Suppressor macrophage (primary cell): ENCODE data around the gene EML6.

Experiments
- DNase-seq, 4 experiments: peaks; one replicate each; pipeline ENCODE4 v3.0.0-alpha.2; 2020 to 2022

EML6 gene

GRCh38 chr2:54948120-54948519, 224.7 kb downstream of the EML6 start:
- no peak for DNase-seq

GRCh38 chr2:54949431-54949830, 226.0 kb downstream of the EML6 start:
- no peak for DNase-seq

- no peak for DNase-seq
Observed at GRCh38 chr2:54950811-54951210, 227.3 kb downstream of the EML6 start.

DNA sequence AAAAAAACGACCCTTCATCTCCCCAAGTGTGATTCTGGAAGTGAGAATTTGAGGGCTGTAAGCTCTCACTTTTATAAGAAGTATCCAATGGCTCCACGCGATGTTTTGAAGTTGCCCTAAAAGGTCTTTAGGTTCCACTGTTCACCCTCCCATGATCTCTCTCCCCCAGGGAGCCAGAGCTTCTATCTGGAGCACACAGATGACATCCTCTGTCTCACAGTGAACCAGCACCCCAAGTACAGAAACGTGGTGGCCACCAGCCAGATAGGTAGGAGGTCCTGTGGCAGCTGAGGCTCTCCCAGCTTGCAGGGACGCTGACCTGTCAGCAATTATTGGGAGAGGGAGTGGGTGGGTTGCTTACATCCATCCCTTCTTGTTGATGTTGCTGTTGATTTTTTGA, 229.0 kb downstream of the EML6 start:
- no peak for DNase-seq

DNA sequence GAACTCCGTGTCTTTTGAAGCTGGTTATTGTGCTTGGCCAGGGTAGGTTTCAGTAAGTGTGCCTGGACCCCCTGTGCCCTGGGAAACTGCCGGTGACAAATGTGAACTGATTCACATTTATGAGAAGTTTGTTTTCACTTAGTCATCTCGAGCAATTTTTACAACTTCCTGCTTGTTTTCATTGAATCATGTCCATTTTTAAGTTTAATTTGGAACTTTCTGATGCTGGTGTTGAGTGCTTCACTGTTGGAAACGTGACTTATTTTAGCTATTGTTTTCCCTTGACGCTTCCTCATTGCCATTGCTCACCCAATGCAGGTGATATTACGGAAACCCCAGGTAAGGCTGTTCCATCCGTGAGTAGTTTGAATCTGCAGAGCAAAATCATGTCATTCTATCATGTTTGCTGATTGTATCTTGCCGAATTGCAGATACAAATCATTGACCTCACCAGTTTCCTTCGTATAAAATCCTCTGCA, 229.6 kb downstream of the EML6 start:
- DNase-seq = peak in 1 of 4 experiments; percentile 38

DNA sequence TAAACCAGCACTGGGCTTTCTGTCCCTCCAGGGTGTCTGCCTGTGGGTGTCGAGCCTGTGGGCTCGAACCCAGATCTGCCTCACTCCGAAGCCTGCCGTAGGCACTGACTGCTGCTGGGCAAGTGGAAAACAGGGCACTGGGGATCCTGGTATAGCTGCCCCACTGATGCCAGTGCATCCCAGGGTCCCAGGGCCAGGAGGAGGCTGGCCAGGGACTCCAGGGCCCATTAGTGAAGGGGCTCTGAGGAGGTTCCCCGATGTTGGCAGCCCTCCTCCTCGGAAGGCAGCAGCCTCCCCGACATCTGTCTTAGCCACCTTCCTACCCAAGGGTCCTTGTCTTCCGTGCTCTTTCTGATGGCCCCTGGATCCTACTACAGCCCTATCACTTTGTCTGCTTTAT, 230.7 kb downstream of the EML6 start:
- no peak for DNase-seq

GRCh38 chr2:54954705-54955357, 231.4 kb downstream of the EML6 start:
- no peak for DNase-seq

DNA sequence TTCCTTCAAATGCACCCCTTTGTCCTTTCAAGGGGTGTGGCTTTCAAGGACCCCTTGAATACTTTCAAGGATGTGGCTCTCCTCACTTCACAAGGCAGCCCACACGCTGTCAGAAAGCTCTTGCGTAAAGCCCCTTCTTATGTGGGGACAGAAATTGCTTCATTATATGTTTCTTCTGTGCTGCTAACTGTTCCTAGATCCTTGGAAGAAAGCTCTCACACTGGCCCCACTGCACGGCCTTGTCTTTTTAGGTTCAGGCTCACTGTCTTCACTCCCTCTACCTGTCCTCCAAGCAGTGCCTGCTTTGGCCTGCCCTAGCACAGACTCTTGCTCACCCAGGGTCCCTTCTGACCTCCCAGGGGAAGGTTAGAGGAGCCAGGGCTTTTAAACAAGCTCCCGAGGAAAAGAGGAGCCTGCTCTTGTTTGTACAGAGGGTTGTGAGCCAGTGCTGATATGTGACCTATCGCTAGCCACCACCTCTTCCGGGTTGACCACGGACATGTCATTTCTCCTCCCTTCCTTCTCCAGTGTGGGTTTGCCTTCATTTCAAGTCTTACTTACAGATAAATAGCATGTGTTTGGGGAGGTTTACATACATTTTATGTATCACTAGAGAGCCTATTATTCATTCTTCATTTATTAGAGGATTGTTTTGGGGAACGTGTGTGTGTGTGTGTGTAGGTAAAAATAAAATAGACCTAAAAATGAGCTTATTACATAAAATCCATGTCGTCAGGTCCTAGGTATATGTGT, 232.1 kb downstream of the EML6 start:
- DNase-seq = peak in 1 of 4 experiments; percentile 31

- DNase-seq = no peak
Observed at GRCh38 chr2:54956111-54956627, 232.7 kb downstream of the EML6 start.

GRCh38 chr2:54957321-54957999, 234.0 kb downstream of the EML6 start:
- no peak for DNase-seq

GRCh38 chr2:54958717-54959371, 235.4 kb downstream of the EML6 start:
- peak; percentile 60 to 76 (median 70) for DNase-seq

DNA sequence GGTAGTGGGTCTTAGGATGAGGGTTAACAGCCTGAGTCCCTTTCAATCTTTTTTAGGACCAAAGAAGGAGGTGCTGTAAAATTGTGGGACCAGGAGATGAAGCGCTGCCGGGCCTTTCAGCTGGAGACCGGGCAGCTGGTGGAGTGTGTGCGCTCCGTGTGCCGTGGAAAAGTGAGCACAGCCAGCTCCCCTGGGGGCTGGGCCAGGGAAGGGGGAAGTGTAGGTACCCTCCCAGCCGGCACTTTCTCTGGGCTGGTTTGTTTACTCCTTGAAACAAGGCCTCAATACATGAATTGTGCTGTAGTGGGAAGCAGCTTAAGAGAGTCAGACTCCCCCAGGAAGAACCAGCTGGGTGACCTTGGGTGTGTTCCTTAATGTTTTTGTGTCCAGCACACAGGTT, 236.7 kb downstream of the EML6 start:
- DNase-seq = no peak

GRCh38 chr2:54962511-54962910, 239.0 kb downstream of the EML6 start:
- no peak for DNase-seq

GRCh38 chr2:54962935-54963440, 239.5 kb downstream of the EML6 start:
- DNase-seq = no peak

GRCh38 chr2:54963476-54963875, 240.0 kb downstream of the EML6 start:
- DNase-seq = no peak

GRCh38 chr2:54964271-54964670, 240.8 kb downstream of the EML6 start:
- no peak for DNase-seq

DNA sequence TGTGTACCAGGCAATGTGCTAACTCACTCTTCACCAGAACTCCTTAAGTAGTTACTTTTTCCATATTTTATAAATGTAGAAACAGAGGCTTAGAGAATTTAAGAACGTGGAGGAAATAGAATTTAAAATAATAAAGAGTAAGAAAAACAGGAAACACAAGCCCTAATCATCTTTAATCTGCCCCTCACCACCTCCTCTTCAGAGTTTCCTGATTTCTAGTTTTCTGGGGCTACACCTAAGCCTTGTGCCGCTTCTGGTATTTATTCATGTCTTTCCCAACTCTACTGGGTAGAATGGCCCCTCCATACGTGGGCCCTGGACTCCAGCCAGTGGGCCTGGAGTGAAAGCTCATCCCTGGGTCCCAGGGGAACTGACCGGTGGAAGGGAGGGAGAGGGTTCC, 241.4 kb downstream of the EML6 start:
- DNase-seq = no peak

DNA sequence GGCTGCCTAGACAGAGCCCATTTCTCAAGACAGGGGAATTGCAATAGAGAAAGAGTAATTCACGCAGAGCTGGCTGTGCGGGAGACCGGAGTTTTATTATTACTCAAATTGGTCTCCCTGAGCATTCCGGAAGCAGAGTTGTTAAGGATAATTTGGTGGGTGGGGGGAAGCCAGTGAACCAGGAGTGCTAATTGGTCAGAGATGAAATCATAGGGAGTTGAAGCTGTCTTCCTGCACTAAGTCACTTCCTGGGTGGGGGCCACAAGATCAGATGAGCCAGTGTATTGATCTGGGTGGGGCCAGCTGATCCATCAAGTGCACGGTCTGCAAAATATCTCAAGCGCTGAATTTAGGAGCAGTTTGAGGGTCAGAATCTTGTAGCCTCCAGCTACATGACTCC, 242.0 kb downstream of the EML6 start:
- no peak for DNase-seq

DNA sequence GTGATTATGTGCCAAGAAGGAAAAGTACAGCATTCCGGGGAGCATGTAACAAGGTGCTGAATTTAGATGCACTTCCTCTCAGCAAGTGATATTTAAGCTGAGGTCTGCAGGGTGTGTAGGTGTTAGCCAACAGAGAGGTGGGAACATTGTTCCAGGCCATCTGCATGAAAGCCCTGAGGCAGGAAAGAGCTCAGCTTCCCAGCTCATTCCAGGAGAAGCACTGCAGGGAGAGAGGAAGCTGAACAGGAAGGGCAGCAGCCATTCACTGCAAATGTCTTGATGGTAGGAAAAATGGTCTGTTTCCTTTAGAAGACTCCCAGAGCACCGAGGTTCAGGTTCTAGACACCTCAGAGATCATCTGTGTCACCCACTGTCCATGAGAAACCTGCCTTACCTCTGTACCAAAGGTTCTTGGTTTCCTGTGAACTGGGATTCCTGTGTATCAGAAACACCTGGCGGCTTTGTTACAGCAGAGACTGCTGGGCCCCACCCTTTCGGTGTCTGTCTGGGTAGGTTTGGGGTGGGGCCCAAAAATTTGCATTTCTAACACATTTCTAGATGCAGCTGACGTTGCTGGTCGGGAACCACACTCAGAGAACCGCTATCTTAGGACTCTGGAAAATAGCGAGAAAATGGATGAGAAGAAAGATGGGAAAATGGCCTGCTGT, 242.8 kb downstream of the EML6 start:
- DNase-seq = no peak

DNA sequence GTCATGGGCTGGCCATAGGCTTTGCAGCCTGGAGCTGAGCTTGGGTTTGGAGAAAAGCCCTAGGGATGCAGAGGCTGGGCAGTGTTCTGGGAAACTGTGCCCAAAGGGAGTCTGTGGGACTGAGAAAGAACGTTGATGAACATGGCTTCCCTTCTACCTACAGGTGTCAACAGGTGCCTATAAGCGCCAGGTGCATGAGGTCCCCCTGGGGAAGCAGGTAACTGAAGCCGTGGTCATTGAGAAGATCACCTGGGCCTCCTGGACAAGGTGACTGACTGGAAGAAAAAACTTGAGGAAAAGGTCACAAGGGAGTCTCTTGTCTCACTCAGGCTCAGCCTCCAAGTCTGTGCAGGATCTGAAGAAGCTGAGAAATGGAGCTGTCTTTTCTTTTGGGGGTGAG, 243.4 kb downstream of the EML6 start:
- DNase-seq = no peak

DNA sequence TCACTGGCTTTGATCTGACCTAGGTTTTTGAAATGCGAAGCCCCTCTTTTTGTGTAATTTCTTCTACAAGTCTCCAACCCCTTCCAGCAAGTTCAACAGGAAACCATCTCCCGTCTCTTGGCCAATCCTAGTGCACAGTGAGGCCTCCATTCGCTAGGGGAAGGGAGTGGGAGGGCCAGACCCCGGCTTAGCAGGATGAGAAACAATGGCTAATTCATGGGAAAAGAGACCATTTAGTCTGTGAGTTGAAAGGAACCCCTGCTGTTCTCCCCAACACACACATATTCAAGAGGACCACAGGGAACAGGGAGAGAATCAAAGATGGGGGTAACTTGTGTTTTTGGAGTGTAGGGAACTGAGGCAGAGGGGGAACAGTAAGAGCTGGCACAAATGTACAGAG, 243.8 kb downstream of the EML6 start:
- no peak for DNase-seq

GRCh38 chr2:54967759-54968365, 244.4 kb downstream of the EML6 start:
- DNase-seq = no peak
